ENCODE results near the gene PET117.
"Not testable (repeated sequence)": the region's sequence is repeated elsewhere in the genome, so short reads cannot be mapped to it uniquely, and the experiment has no call there.

PET117 gene

DNA sequence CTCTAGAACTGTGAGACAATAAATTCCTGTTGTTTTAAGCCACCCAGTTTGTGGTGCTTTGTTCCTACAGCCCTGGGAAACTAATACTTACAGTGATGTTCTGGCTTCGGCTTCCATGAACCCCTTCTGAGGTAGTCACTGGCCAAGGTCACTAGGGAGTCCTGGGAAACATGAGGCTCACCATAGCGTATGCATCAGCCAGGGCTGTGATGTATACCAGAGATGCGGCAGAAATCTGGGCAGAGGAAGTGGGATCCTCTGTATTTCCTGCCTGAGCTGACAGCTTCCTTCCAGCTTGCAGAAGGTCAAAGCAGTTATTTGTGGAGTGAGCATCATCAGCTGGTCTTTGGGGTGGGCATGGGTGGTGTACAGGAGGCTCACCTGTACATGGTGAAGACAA lies 27.9 kb downstream of the PET117 start:
- DNase-seq = no peak

DNA sequence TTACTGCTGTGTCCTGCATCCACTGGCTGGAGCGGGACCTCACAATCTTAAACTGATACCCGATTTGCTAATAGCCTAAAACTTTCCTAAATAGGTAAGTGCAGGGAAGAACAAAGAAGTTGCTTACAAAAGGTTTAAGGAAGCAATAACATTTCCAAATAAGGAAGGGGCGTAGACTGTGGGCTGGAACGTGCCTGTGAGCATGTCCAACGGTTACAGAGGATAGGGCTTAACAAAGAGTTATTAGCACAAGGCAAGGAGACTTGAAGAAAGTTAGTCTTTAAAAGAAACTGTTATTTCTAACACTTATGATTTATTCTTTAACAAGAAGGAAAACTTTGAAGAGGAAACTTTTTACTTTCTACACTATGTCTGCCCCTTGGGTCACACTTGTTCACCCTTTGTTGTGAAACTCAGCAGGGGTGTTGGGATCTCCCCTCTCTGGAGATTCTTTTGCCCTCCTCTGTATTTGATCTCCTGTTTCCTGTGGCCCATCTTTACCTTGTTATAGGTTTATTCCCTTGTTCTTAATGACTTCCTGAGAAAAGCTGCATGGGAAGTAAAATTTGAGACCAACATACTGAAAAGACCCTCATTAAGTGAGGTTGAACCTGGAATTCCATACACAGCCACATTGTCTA lies 28.7 kb downstream of the PET117 start:
- no peak for DNase-seq

DNA sequence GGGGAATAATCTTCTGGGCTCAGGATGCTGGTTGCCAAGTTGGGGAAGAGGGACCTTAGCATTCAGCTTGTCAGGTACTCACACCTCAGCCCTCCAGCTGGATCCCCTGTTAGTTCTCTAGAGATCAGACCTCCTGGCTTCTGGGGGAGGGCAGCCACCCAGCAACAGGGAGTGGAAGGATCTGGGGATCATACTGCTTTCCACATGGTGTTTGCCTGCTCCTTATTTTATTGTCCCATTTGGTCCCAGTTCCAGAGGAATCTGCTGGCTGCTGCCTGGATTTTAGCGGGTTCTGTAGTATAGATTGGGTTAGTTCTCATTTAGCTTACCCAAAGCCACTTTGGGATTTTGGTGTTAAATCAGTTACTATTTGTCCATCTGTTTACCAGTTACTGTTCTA lies 29.3 kb downstream of the PET117 start:
- no peak for DNase-seq

DNA sequence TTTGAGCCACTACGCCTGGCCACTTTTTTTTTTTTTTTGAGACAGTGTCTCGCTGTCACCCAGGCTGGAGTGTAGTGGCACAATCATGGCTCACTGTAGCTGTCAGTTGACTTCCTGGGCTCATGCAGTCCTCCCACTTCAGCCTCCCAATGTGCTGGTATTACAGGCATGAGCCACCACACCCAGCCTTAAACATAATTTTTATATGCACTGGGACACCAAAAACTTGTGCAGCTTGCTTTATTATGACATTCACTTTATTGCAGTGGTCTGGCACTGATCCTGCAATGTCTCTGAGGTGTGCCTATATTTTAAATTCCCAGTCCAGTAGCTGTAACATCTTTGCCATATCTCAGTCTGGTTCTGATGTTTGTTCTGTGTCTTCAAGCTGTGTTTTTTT lies 34.7 kb downstream of the PET117 start:
- no peak for DNase-seq

DNA sequence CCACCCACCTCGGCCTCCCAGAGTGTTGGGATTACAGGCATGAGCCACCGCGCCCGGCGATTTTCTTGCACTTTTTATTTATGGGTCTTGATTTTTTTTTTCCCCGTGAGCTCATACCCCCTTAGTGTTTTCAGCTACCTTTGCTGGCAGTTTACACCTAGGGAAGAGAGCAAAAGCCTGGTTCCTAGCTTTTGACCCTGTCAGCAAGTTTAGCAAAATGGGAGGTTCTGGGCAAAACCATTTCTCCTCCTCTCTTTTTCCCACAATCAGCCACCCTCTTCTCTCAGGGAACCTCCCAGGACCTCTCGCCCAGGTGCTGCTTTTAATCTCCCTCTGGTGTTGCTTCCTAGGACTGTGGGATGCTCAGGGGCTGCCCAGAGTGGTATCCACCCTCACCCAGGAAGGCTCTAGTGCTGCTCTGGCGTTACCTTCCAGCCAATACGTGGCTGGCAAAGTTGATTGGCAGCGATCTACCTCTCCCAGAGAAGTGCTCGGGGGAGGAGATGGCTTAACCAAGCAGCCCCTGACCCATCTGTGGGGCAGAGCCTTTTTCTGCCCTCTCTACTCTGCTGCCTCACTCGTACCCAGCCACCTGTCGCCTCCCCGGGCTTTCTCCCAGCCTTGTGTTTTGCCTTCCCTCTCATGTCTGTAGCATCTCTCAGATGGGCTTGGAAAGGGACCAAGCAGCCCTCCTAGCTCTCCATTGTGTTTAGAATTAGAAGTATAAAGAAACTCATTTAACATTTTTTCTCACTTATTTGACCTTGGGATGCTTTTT lies 37.4 kb downstream of the PET117 start:
- no peak for DNase-seq

DNA sequence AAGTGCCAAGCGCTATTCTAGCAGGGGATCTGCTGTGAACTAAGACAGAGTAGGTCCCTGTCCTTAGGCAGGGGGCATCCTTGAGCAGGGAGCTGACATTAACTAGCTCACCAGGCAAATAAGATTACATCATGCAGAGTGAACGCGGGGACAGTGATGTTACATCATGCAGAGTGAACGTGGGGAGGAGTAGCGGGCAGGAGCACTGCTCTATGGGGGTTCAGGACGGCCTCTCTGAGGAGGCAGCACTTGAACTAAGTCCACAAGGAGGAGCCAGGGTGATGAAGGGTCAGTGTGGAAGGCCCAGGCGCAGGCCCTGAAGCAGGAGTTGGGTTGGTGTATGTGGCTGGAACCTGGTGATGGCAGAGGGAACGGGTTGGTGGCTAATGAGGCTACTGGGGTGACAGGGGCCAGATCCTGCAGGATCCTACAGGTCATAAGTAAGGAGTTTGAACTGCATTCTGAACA lies 38.7 kb downstream of the PET117 start:
- no peak for DNase-seq

DNA sequence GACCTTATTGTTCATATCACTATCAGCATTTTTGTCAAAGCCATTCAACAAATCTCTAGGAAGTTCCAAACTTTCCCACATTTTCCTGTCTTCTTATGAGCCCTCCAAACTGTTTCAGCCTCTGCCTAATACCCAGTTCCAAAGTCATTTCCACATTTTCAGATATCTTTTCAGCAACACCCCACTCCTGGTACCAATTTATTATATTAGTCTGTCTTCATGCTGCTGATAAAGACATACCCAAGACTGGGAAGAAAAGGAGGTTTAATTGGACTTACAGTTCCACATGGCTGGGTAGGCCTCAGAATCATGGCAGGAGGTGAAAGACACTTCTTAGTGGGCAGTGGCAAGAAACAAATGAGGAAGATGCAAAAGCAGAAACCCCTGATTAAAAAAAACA lies 42.7 kb downstream of the PET117 start:
- DNase-seq = not testable (repeated sequence)

DNA sequence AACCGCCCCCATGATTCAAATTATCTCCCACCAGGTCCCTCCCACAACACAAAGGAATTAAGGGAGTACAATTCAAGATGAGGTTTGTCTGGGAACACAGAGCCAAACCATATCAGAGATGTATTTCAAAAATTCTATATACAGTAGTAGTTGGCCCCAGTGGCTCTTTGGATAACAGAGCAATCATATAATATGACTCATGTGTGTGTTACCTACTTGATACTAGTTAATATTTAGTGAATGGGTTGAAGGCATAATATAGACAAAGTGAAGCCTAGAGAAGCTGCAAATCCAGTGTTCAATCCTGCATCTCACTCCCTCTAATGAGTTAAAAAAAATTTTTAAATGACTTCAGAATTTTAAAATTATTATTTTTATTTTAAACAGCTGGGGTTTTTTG lies 43.2 kb downstream of the PET117 start:
- no peak for DNase-seq

DNA sequence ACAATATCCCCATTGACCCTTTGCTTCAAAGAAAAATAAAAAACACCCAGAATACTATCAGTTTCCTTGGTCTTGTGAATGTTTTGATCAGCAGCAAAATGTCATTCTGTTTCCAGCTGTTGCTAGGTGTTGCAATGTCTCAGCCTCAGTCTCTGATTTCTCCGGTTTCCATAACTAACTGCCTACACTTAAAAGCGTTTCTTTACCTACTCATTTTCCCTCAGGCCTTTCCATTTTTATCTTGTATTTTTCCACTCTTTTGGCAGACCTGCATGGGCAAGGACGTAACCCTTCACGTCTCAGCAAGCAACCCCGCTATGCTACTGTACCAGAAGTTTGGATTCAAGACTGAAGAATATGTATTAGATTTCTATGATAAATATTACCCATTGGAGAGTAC lies 49.4 kb downstream of the PET117 start:
- no peak for DNase-seq

DNA sequence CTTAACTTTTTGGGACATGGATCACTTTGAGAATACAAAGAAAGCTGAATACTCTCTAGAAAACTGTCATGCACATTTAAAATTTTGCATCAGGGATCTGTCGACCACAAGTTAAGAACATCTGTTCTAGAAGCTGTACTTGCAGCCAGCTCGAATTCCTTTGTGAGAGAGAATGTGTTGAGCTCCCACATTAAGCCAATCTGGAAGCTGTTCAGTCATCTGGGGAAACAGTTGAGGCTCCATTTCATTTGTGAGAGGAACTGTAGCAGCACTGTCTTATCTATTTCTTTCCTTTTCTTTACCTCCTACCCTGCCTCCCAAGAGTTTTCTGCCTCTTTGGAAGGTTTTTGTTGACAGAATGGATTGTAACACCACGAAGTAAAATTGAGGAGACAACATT lies 50.8 kb downstream of the PET117 start:
- no peak for DNase-seq

DNA sequence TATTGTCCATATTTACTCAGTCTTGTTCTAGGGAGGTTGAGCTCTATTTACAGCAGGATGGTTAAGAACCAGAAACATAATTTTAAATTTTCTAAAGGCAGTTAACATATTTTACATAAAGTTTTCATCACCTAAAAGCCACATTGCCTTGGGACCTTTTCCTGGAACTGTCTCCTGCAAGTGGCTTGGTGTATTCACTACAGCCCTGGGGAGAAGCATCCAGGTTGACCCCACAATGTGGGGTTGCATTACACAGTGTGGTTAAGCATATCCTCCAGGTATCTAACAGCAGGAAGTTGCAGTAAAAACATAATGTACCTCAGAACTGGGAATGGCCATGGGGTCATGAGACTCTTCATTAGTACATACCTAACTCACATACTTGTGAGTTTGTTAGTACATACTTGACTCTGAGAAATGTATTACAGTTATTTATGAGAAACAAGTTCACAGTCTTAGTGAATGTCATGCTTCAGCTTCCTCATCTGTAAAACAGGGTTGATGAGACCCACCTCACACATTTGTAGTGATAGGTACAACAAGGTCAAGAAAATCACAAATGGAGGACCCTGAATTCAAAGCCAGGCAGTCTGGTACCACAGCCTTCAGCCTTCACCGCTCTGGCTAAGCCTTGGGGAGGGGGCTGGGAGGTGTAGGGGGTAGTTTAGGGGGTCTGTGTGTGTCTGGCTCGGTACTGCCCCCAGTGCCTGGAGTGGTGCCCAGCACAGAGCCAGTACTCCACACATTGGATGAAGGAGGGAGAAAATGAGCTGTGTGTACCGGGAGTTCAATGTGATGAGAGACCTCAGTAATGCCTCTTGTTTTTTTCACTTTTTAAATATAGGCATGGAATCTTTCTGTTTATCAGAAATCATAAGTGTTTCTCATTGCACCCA lies 52.9 kb downstream of the PET117 start:
- no peak for DNase-seq

DNA sequence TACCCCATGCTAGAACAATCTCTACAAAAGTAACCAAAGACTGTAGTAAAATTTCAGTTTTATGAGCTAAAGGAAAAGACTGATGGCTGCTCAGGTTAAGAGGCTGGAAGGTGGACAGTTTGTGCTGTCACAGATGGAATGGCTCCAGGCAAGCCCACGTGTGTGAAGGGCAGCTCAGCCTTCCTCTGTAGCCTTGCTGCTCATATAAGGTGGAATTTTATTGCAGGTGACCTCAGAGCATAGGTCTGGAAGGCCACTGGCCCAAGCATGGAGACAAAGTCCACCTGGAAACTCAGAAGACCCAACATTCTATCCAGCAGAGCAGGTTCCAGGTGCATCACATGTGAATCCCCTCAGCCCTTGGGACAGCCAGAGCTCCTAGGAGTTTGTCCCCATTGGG lies 53.6 kb downstream of the PET117 start:
- DNase-seq = no peak

Data from activated CD4-positive, alpha-beta T cell treated with anti-CD3 and anti-CD28 coated beads for 4 hours (primary cell).